PFSK-1 (cell line): ENCODE measurements around the gene SLITRK2.

Experiments used
- FOXP2 ChIP-seq: optimal IDR thresholded peaks from 2 replicates; pipeline ENCODE3; 2011; ENCODE audit warnings: borderline replicate concordance, control low read depth, inconsistent platforms; ENCODE audit not compliant: insufficient read depth; ENCODE audit errors: extremely low read length, extremely low read depth
- POLR2AphosphoS5 ChIP-seq: IDR thresholded peaks from 2 replicates; pipeline ENCODE4 v1.6.1; 2012; ENCODE audit warnings: low read depth, mild to moderate bottlenecking, control low read depth, low read length, moderate library complexity
- REST ChIP-seq, 2 experiments: IDR thresholded peaks; 2 replicates each; pipeline versions ENCODE4 v1.6.1 to v1.8.0; 2011 to 2012; ENCODE audit warnings: low read depth in 2 of 2, low read length in 2 of 2, control low read depth in 1 of 2, inconsistent platforms in 1 of 2, mild to moderate bottlenecking in 1 of 2, moderate library complexity in 1 of 2; ENCODE audit not compliant: insufficient read depth in 1 of 2
- SIN3A ChIP-seq: IDR thresholded peaks from 2 replicates; pipeline ENCODE4 v1.6.1; 2012; ENCODE audit warnings: mild to moderate bottlenecking, low read length, moderate library complexity, borderline replicate concordance; ENCODE audit not compliant: insufficient read depth
- TAF1 ChIP-seq: IDR thresholded peaks from 2 replicates; pipeline ENCODE4 v1.6.1; 2012; ENCODE audit warnings: low read length, control low read depth, borderline replicate concordance; ENCODE audit not compliant: insufficient read depth

SLITRK2 gene

GRCh38 chrX:145821898-145822571 lies 4.4 kb downstream of the SLITRK2 start:
- no peak for TF ChIP-seq TAF1
- TF ChIP-seq FOXP2: no peak
- TF ChIP-seq POLR2AphosphoS5: no peak

- TF ChIP-seq FOXP2: no peak
- no peak for TF ChIP-seq SIN3A
Observed at GRCh38 chrX:145823132-145823531, 5.5 kb downstream of the SLITRK2 start.

DNA sequence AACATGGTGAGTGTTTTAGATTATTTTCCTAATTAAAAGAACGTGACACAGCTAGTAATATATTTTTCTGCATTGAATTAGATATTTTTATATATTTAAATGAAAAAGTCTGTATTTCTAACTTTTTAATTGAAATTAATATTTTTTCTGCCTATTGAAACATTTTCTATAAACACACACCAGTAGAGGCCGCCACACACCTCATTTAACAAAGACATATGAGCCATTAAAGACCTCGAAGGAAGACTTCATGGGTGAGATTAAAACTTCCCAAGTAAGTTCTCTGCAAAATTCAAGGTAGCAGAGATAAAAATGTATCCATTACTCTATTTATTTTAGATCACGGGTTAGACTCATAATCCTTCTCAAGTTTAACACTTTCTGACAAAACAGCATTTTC lies 8.3 kb downstream of the SLITRK2 start:
- TF ChIP-seq FOXP2 (no peak), REST (IDR thresholded peaks at IDR 0.05; ENCODE audit: insufficient read depth in 1 of 2, low read depth in 2 of 2, low read length in 2 of 2) (no peak), SIN3A (no peak), TAF1 (no peak), POLR2AphosphoS5 (no peak)

DNA sequence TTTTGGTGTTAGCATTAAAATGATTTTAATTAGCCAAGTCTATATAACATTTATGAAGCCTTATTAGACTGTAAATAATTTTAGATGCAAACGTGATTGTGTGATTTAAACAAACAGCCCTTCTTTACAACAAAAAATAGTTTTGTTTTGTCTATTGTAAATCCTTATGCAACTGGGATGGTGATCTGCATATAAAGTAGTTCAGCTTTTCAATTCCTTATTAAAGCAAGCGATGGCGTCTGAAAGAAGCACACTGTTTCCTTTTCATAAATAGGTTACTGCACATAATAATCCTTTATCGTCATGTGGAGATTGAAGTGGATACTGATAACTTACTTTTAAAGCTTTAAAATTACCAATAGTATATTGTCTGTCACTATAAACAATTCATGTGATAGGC lies 8.8 kb downstream of the SLITRK2 start:
- no peak for TF ChIP-seq POLR2AphosphoS5
- no peak for TF ChIP-seq TAF1
- TF ChIP-seq REST (IDR thresholded peaks at IDR 0.05; ENCODE audit: insufficient read depth in 1 of 2, low read depth in 2 of 2, low read length in 2 of 2): no peak
- TF ChIP-seq SIN3A: no peak
- no peak for TF ChIP-seq FOXP2

DNA sequence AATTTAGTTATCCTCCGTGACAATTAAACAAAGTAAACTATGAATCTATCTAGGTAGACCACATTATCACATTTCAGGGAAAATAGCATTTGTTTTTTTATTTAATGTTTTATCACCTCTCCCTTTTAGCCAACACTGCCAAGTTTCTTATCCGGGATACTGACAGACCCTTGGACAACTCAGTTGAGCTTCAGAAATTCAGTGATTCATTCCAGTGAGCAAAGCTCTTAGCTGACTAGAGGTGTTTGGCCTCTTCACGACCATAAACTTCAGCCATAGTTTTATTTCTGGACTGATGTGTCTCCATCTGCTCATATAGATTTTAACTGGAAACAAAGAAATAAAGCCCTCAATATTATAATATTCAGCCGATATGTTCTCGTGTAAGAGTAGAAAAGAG lies 15.2 kb downstream of the SLITRK2 start:
- TF ChIP-seq FOXP2: no peak
- TF ChIP-seq POLR2AphosphoS5: no peak
- TF ChIP-seq TAF1: no peak
- TF ChIP-seq REST (IDR thresholded peaks at IDR 0.05; ENCODE audit: insufficient read depth in 1 of 2, low read depth in 2 of 2, low read length in 2 of 2): no peak
- no peak for TF ChIP-seq SIN3A

DNA sequence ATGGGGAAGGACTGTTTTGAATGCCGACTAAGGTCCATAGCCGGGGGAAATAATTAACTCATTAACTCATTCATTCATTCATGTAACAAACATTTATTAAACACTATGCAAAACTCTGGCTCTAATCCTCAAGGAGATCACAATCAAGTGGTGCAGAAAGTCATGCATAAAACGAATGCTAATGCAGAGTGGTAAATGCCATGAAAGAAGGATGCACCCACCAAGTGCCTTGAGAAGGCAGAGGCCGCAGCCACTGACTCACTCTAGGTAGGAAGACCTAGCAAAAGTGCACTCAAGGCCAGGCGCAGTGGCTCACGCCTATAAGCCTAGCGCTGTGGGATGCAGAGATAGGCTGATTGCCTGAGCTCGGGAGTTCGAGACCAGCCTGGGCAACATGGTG lies 22.9 kb downstream of the SLITRK2 start:
- TF ChIP-seq POLR2AphosphoS5: no peak
- no peak for TF ChIP-seq TAF1
- no peak for TF ChIP-seq SIN3A
- TF ChIP-seq FOXP2: no peak
- TF ChIP-seq REST (IDR thresholded peaks at IDR 0.05; ENCODE audit: insufficient read depth in 1 of 2, low read depth in 2 of 2, low read length in 2 of 2): no peak
